Neural progenitor cell (in vitro differentiated cells): ENCODE data around the gene PTPRN2. TPM values are rescaled to one million over a fixed set of nuclear protein-coding genes. Genes with fewer than 3 reads are reported as not detected.

ENCODE experiments used
- DNase-seq: peaks from one replicate; pipeline ENCODE4 v3.0.0-alpha.2; 2016; ENCODE audit warnings: low spot score
- H2AFZ ChIP-seq: fragments of 200-600 bp; sonication (generic); replicated peaks from 2 replicates; pipeline ENCODE4 v1.6.1; 2016; ENCODE audit warnings: antibody characterized with exemption
- H3F3A ChIP-seq: fragments of 200-600 bp; sonication (generic); 2 replicates; pipeline ENCODE4 v1.6.1; 2016; ENCODE audit warnings: antibody characterized with exemption, low read depth
- H3K27ac ChIP-seq: fragments of 200-600 bp; sonication (generic); 2 replicates; pipeline ENCODE4 v1.5.1; 2016; ENCODE audit warnings: mild to moderate bottlenecking
- H3K27me3 ChIP-seq: fragments of 200-600 bp; sonication (generic); 2 replicates; pipeline ENCODE4 v1.6.1; 2016; ENCODE audit warnings: mild to moderate bottlenecking, moderate library complexity
- H3K36me3 ChIP-seq: fragments of 200-600 bp; sonication (generic); 2 replicates; pipeline ENCODE4 v1.5.1; 2016
- H3K4me1 ChIP-seq: fragments of 200-600 bp; sonication (generic); 2 replicates; pipeline ENCODE4 v1.6.1; 2016; ENCODE audit warnings: mixed run types
- H3K4me2 ChIP-seq: fragments of 200-600 bp; sonication (generic); 2 replicates; pipeline ENCODE4 v1.6.1; 2016
- H3K4me3 ChIP-seq: fragments of 200-600 bp; sonication (generic); 2 replicates; pipeline ENCODE4 v1.5.1; 2016
- H3K79me2 ChIP-seq: fragments of 200-600 bp; sonication (generic); 2 replicates; pipeline ENCODE4 v1.6.1; 2016; ENCODE audit warnings: low read depth
- H3K9ac ChIP-seq: fragments of 200-600 bp; sonication (generic); 2 replicates; pipeline ENCODE4 v1.6.1; 2016
- H3K9me3 ChIP-seq: fragments of 200-600 bp; sonication (generic); 2 replicates; pipeline ENCODE4 v1.5.1; 2016; ENCODE audit warnings: low read depth
- H4K20me1 ChIP-seq: fragments of 200-600 bp; sonication (generic); 2 replicates; pipeline ENCODE4 v1.6.1; 2016; ENCODE audit warnings: low read depth
- H3K27ac Mint-ChIP-seq: 3 replicates; pipeline ENCODE4 v1.8.0; 2021; ENCODE audit warnings: mixed read lengths
- H3K27me3 Mint-ChIP-seq: 2 replicates; pipeline ENCODE4 v1.8.0; 2022; ENCODE audit warnings: low read depth, mild to moderate bottlenecking, inconsistent platforms, moderate library complexity, mixed read lengths; ENCODE audit not compliant: insufficient read depth
- H3K36me3 Mint-ChIP-seq: 3 replicates; pipeline ENCODE4 v1.8.0; 2021; ENCODE audit warnings: mixed read lengths
- H3K4me1 Mint-ChIP-seq: 3 replicates; pipeline ENCODE4 v1.8.0; 2021; ENCODE audit warnings: mixed read lengths
- H3K4me3 Mint-ChIP-seq: 3 replicates; pipeline ENCODE4 v1.8.0; 2021; ENCODE audit warnings: mild to moderate bottlenecking, moderate library complexity, mixed read lengths
- H3K9me3 Mint-ChIP-seq: 3 replicates; pipeline ENCODE4 v1.8.0; 2020; ENCODE audit warnings: mixed read lengths
- EZH2 ChIP-seq: fragments of 200-600 bp; sonication (generic); IDR thresholded peaks from 2 replicates; pipeline ENCODE4 v1.6.1; 2017; ENCODE audit warnings: antibody characterized with exemption, mild to moderate bottlenecking, moderate library complexity
- EZH2phosphoT487 ChIP-seq: fragments of 200-600 bp; sonication (generic); IDR thresholded peaks from 2 replicates; pipeline ENCODE4 v1.6.1; 2017; ENCODE audit warnings: antibody characterized with exemption
- total RNA-seq: library from RNA; depleted of rRNA; stranded (reverse); fragments of >200 nt; gene quantifications from 2 replicates; pipeline ENCODE4 v1.2.3, GENCODE V29; 2015; ENCODE audit warnings: low replicate concordance
- TF ChIP-seq, protein P1 (sequence below): fragments of 200-600 bp; sonication (generic); IDR thresholded peaks from 2 replicates; pipeline ENCODE4 v1.5.1; 2017; ENCODE audit warnings: antibody characterized with exemption, mild to moderate bottlenecking

PTPRN2 gene
- total RNA-seq, 1 donor from 2014 or later, result 3.0 TPM

DNA sequence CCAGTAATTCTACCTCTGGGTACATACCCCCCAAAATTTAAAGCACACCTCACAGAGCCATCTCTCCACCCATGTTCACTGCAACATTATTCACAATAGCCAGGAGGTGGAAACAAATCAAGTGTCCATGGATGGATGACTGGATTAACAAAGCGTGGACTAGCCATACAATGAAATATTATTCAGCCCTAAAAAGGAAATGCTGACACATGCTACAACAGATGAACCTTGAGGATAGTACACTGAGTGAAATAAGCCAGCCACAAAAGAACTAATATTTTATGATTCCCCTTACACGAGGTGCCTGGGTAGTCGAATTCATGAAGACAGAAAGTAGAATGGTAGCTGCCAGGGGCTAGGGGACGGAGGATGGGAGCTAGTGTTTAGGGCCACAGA, 31.1 kb upstream of the PTPRN2 start:
- H3K36me3 ChIP-seq, result peaks cover 4% of the 10 kb centered on the region
- Mint-ChIP-seq H3K4me3 (no peak overlapping the region), H3K27me3 (no peaks in the 10 kb centered on the region), H3K36me3 (peaks cover 9% of the 10 kb centered on the region), H3K4me1 (no peaks in the 10 kb centered on the region), H3K27ac (no peak overlapping the region), H3K9me3 (no peaks in the 10 kb centered on the region)
- H3K4me2 ChIP-seq, result no peak overlapping the region
- H3K27ac ChIP-seq, result no peak overlapping the region
- H3K9me3 ChIP-seq, result no peaks in the 10 kb centered on the region
- TF ChIP-seq, protein P1, sequence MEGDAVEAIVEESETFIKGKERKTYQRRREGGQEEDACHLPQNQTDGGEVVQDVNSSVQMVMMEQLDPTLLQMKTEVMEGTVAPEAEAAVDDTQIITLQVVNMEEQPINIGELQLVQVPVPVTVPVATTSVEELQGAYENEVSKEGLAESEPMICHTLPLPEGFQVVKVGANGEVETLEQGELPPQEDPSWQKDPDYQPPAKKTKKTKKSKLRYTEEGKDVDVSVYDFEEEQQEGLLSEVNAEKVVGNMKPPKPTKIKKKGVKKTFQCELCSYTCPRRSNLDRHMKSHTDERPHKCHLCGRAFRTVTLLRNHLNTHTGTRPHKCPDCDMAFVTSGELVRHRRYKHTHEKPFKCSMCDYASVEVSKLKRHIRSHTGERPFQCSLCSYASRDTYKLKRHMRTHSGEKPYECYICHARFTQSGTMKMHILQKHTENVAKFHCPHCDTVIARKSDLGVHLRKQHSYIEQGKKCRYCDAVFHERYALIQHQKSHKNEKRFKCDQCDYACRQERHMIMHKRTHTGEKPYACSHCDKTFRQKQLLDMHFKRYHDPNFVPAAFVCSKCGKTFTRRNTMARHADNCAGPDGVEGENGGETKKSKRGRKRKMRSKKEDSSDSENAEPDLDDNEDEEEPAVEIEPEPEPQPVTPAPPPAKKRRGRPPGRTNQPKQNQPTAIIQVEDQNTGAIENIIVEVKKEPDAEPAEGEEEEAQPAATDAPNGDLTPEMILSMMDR, result no peak
- TF ChIP-seq EZH2phosphoT487 (no peak), EZH2 (no peak)
- H4K20me1 ChIP-seq, result no peaks in the 10 kb centered on the region
- no peaks in the 10 kb centered on the region for H3F3A ChIP-seq
- H3K9ac ChIP-seq, result no peak overlapping the region
- no peaks in the 10 kb centered on the region for H3K27me3 ChIP-seq
- DNase-seq, result no peak
- H3K4me1 ChIP-seq, result no peaks in the 10 kb centered on the region
- no peaks in the 10 kb centered on the region for H3K79me2 ChIP-seq
- no peak overlapping the region for H3K4me3 ChIP-seq
- no peak overlapping the region for H2AFZ ChIP-seq

DNA sequence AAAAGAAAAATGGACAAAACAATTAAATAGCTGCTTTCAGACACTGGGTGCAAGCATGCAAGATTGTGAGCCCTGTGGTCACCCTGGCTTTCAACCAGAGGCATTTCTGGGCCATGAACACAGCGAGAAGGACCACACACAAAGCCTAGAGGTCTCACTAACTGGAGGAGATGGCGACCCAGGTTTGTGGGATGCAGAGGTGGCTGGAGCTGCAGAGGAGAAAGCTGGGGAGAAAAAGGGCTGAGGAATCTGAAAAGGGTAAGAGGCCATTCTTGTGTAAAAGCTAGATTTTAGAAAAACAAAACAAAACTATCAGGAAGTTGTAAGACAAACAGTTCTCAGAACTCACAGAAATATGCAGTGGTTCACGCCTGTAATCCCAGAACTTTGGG, 30.1 kb upstream of the PTPRN2 start:
- Histone ChIP-seq H3K9me3 (no peaks in the 10 kb centered on the region), H3K4me1 (no peaks in the 10 kb centered on the region), H4K20me1 (no peaks in the 10 kb centered on the region), H3K4me2 (no peak overlapping the region), H3K9ac (no peak overlapping the region), H3K36me3 (peaks cover 4% of the 10 kb centered on the region), H3K27me3 (no peaks in the 10 kb centered on the region), H3K79me2 (no peaks in the 10 kb centered on the region), H3F3A (no peaks in the 10 kb centered on the region), H2AFZ (no peak overlapping the region), H3K4me3 (no peak overlapping the region), H3K27ac (no peak overlapping the region)
- Mint-ChIP-seq H3K4me3 (no peak overlapping the region), H3K27ac (no peak overlapping the region), H3K4me1 (no peaks in the 10 kb centered on the region), H3K36me3 (peaks cover 1% of the 10 kb centered on the region), H3K27me3 (no peaks in the 10 kb centered on the region), H3K9me3 (no peaks in the 10 kb centered on the region)
- DNase-seq, result no peak
- TF ChIP-seq EZH2 (no peak), EZH2phosphoT487 (no peak)
- TF ChIP-seq, protein P1, result no peak

DNA sequence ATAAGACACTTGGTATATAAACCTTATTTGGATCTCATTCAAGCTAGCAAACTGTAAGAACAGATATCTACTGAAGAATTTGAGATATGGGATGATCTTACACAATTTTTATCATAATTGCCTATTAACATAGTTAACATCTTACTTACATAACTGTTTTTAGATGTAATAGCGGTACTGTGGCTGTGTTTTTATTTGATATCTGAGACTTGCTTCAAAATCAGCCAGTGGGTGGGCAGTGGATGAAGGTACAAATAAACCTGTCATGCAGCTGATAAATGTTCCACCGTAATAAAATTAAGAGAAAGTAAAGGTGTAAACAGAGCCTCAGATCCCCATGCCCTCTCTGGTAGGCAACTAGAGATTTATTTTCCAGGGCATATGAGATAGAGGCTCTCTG, 28.4 kb upstream of the PTPRN2 start:
- no peak overlapping the region for H3K4me3 Mint-ChIP-seq
- TF ChIP-seq, protein P1, result no peak
- no peak for TF ChIP-seq EZH2
- no peak for TF ChIP-seq EZH2phosphoT487
- no peaks in the 10 kb centered on the region for H3K9me3 ChIP-seq
- H3K9ac ChIP-seq, result no peak overlapping the region
- no peaks in the 10 kb centered on the region for H3K4me1 Mint-ChIP-seq
- no peak for DNase-seq
- H3K27ac Mint-ChIP-seq, result no peak overlapping the region
- H3K27me3 ChIP-seq, result no peaks in the 10 kb centered on the region
- peaks cover 1% of the 10 kb centered on the region for H3K36me3 Mint-ChIP-seq
- H4K20me1 ChIP-seq, result no peaks in the 10 kb centered on the region
- no peak overlapping the region for H3K27ac ChIP-seq
- no peak overlapping the region for H3K4me2 ChIP-seq
- no peaks in the 10 kb centered on the region for H3F3A ChIP-seq
- no peaks in the 10 kb centered on the region for H3K27me3 Mint-ChIP-seq
- no peaks in the 10 kb centered on the region for H3K4me1 ChIP-seq
- H2AFZ ChIP-seq, result no peak overlapping the region
- H3K9me3 Mint-ChIP-seq, result no peaks in the 10 kb centered on the region
- H3K4me3 ChIP-seq, result no peak overlapping the region
- no peaks in the 10 kb centered on the region for H3K36me3 ChIP-seq
- no peaks in the 10 kb centered on the region for H3K79me2 ChIP-seq

DNA sequence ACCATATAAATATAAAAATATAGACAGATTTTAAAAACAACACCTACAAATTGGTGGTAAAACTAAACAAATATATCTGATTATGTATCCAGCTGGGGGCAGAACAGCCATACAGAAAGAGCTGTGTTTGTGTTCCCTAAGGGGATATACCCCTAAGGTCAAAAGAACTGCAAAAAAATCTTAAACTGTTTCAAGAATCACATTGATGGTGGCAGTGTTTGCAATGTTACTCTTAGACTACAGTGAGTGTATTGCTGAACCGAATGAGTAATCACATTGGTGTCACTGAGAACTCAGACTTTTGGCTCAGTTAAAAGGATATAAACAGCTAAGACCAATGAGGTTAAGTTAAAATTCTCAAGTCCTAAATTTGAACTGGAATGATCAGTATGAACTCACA, 27.1 kb upstream of the PTPRN2 start:
- H3K27ac Mint-ChIP-seq, result no peak overlapping the region
- H3K79me2 ChIP-seq, result no peaks in the 10 kb centered on the region
- H3K4me1 Mint-ChIP-seq, result no peaks in the 10 kb centered on the region
- H3K4me1 ChIP-seq, result no peaks in the 10 kb centered on the region
- no peak overlapping the region for H3K4me3 Mint-ChIP-seq
- H3K36me3 ChIP-seq, result no peaks in the 10 kb centered on the region
- no peaks in the 10 kb centered on the region for H3K9me3 ChIP-seq
- H3K9me3 Mint-ChIP-seq, result no peaks in the 10 kb centered on the region
- peaks cover 1% of the 10 kb centered on the region for H3K36me3 Mint-ChIP-seq
- no peaks in the 10 kb centered on the region for H4K20me1 ChIP-seq
- H3F3A ChIP-seq, result no peaks in the 10 kb centered on the region
- no peak overlapping the region for H2AFZ ChIP-seq
- no peaks in the 10 kb centered on the region for H3K27me3 ChIP-seq
- H3K4me3 ChIP-seq, result no peak overlapping the region
- no peak overlapping the region for H3K4me2 ChIP-seq
- no peaks in the 10 kb centered on the region for H3K27me3 Mint-ChIP-seq
- TF ChIP-seq, protein P1, result no peak
- no peak for TF ChIP-seq EZH2phosphoT487
- TF ChIP-seq EZH2, result no peak
- no peak for DNase-seq
- H3K27ac ChIP-seq, result no peak overlapping the region
- no peak overlapping the region for H3K9ac ChIP-seq
